GM12801 (cell line): ENCODE results near the gene CNNM1.

ENCODE experiments used
- CTCF ChIP-seq: IDR thresholded peaks from one replicate; pipeline ENCODE4 v1.5.1; 2011; ENCODE audit warnings: control low read depth; ENCODE audit not compliant: insufficient read length; ENCODE audit errors: extremely low read depth

Gene CNNM1

GRCh38 chr10:99389729-99390480 is 60.7 kb downstream of the CNNM1 start:
- TF ChIP-seq CTCF: no peak

GRCh38 chr10:99391346-99391745 is 62.2 kb downstream of the CNNM1 start:
- TF ChIP-seq CTCF: no peak

DNA sequence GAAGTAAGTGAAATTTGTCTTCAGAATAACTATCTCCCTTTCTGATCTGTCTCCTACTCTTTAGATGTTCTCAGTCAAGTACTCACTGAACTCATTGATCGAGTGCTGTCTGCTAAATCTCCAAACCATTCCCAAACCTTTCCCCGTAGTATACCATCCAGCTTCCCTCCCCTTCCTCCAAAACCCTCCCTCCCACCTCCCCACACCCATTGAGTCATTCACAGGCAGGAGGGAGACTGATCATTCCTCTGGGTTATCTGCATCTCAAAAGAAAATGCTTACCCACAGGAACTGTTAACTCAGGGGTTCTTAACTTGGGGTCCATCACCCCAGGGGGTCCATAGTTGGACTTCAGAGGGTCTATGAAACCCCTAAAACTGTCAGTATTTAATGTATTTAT is 63.9 kb downstream of the CNNM1 start:
- TF ChIP-seq CTCF: no peak

DNA sequence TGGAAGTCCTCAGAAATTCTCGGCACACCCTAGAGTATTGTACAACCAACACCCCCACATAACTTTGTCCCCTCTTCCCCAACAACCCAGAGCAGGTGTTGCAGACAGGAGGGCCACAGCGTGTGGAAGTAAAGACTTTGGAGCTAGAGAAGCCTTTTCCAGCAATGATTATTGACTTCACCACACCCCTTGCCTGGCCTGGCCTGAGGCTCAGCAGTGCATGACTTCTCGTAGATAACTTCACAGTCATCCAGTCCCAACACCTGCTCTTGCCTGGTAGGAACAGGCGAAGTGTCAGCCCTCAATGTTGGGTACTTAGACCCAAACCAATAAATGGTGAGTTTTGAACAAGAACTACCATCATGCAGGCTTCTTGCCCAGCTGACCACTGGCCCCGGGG is 64.5 kb downstream of the CNNM1 start:
- TF ChIP-seq CTCF: no peak

DNA sequence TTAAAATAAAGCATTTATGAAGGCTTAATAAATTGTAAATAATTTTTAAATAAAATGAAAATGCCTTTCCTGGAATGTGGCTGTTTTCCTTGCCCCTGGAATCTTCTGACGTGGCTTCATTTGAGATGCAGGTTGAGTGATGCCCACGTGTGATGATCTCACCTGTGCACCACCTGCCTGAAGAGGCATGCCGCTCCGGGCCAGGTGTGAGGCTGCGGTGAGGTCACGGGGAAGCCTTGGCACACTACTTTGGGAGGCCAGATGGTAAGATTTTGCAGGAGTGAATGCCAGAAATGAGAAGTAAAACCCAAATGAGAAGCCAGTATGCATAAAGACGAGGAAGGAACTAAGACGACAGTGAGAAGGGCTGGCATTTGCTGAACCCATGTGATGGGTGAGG is 65.1 kb downstream of the CNNM1 start:
- no peak for TF ChIP-seq CTCF

DNA sequence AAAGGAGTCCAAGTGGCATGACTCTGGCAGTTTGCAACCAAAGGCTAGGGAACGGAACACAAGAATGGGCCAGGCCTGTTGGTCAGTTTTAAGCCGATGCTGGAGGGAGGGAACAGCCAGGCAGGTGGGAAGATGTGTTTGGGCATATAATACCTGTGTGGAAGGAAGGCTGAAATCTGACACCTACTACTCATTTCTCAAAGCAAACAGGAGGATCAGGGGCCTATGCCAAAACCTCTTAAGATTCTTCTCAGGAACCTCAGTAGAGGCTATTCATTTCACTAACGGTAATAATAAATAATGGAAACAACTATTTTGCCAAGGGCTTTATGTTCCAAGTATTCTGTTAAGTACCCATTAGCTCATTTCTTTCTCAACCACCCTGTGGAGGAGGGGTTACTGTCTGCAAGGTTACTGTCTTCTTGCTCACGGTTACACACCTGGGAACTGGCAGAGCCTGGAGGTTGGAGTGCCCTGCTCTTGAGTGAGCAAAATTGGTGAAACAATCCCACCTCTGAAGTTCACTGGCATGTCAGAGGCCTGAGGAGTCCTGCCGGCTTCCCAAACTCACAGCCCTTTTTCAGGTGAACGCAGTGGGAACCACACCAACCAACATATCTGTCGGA is 65.7 kb downstream of the CNNM1 start:
- no peak for TF ChIP-seq CTCF

- TF ChIP-seq CTCF: no peak
These were observed 66.7 kb downstream of the CNNM1 start for GRCh38 chr10:99395750-99396445.
